ENCODE data around the gene SASS6. TPM values are rescaled to one million over a fixed set of nuclear protein-coding genes. Genes with fewer than 3 reads are reported as not detected.
A peak's percentile ranks its signal among the peaks of the same experiment; 100 is the strongest.

Gene SASS6
- total RNA-seq (2021; fragmentation: NEBNext Ultra II Directional; extraction: Animal tissue kit (Norgen Biotek cat#: 25700)): 1 to 10 TPM; 2.8 to 4.8 (median 4.2) TPM
- long read RNA-seq, partial matches to known transcripts: 5 of 8 reads
- long read RNA-seq, other reads (novel, unspliced or antisense): 2 of 8 reads

DNA sequence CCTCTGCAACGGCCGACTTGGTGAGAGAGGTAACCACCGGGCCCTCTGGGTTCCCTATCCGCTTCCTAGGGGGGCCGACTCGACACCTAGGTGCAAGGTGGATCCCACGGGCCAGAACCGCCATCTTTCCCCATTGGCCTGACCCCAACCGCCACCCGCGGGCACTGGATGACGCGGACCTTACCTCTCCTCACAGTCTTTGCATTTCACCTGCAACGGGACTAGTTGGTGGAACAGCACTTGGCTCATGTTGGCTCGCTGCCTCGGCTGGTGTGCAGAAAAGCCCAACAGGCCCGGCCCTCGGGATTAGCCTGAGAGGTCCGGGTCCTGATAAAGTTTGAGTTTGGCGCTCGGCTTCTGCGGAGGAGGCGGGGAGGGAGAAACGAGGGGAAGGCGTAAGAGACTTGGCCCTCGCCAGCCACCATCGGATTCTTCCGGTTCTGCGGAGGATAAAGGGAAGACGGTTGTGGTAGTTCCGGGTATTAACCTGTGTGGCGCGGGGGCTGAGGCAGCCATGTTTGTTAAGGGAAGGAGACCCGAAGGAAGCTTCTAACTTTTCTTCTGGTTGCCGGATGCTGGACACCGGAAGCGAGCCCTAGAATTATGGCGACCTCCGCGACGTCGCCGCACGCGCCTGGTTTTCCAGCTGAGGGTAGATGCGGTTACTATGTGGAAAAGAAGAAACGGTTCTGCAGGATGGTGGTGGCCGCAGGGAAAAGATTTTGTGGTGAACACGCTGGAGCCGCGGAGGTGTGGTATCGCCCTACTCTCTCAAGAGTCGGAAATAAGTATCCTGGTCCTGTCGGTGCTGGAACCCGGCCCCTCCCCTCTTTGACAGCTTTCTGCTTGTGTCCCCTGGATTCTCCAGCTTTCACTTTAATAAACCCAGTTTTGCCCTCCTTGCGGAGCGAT lies at the start of gene SASS6, which contains the start of gene TRMT13:
Gene SASS6 (minus strand): TSS at position 365 of the 912 bp plus-strand sequence. CDS start 116 bp downstream, at position 249.
Gene TRMT13 (plus strand): TSS at position 598 of the 912 bp plus-strand sequence. CDS start 6 bp downstream, at position 604.
- H3K36me3 Mint-ChIP-seq (ENCODE audit: low read depth): peaks cover 3% of the 10 kb centered on the region; the same call in 1 of the 2 replicates
- no peaks in the 10 kb centered on the region for H3K27me3 Mint-ChIP-seq (ENCODE audit: insufficient read depth)
- peak within 1 kb of the TSS; percentile 100 for H3K4me3 Mint-ChIP-seq
- no peaks in the 10 kb centered on the region for H3K9me3 Mint-ChIP-seq
- DNase-seq: peak; percentile 99
- peaks cover 40% of the 10 kb centered on the region for H3K4me1 Mint-ChIP-seq (ENCODE audit: low read depth)
- no peak for TF ChIP-seq CTCF (IDR thresholded peaks at IDR 0.05)
- H3K27ac Mint-ChIP-seq: peak within 1 kb of the TSS; percentile 96

DNA sequence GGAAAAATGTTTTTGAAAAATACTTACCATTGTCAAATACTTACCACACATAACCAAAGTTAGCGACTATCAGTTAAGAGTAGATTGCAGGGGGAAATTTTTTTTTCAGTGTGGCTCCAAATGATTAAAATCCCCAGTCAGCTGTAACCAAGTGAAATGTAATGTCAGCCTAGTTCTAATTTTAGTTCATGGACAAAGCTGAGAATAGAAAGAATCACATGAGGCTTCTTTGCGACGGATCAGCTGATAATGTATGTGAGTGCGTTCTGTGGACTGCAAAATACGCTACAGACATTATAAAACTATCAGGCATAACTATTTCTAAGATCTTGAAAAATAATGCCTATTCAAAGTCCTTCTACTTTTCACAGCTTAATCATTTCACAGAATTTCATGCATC lies 45.4 kb upstream of the SASS6 start, which contains the start of gene LRRC39:
Gene LRRC39 (minus strand): TSS at position 166 of the 400 bp plus-strand sequence. CDS start 9,740 bp downstream, outside the sequence.
- Mint-ChIP-seq H3K36me3 (ENCODE audit: low read depth) (no peaks in the 10 kb centered on the region), H3K27ac (no peak within 1 kb of the TSS), H3K27me3 (ENCODE audit: insufficient read depth) (no peaks in the 10 kb centered on the region), H3K9me3 (no peaks in the 10 kb centered on the region), H3K4me1 (ENCODE audit: low read depth) (no peaks in the 10 kb centered on the region), H3K4me3 (no peak within 1 kb of the TSS)
- no peak for DNase-seq
- TF ChIP-seq CTCF (IDR thresholded peaks at IDR 0.05): no peak

DNA sequence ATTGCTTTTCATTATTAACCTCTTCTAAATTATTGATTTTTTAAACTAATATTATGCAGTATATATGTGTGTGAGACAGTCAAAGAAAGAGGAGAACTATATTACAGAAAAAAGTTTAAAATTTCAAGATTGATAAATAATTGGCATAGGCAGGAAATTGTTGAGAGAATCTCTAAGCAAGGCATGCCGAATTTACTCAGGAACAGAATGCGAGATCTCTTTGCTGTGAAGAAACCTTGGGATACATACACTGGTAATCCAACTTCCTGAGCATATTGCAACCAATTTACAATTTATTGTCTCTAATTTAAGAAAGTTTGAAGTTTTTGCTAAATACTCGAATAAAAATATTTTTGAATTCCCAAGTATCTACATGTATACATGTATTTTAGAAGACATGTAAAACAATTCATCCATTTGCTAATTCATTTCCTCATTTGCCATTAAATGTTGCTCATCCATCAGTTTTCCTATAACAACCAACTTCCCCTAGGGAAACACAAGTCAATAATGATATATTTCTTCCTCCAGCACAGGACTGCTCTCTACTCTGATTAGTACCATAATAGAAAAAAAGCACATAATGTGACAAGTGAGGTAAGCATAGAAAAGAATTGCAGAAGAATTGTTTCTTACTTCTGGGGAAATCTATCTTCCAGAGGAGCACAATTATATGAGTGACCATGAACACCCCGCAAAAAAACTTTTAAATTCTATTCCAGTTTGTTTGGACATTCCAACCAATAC lies 44.7 kb upstream of the SASS6 start:
- Mint-ChIP-seq H3K36me3 (ENCODE audit: low read depth) (no peaks in the 10 kb centered on the region), H3K27ac (no peak overlapping the region), H3K4me1 (ENCODE audit: low read depth) (no peaks in the 10 kb centered on the region), H3K9me3 (no peaks in the 10 kb centered on the region), H3K4me3 (no peak overlapping the region), H3K27me3 (ENCODE audit: insufficient read depth) (no peaks in the 10 kb centered on the region)
- no peak for DNase-seq
- TF ChIP-seq CTCF (IDR thresholded peaks at IDR 0.05): no peak

- H3K4me1 Mint-ChIP-seq (ENCODE audit: low read depth): no peaks in the 10 kb centered on the region
- H3K9me3 Mint-ChIP-seq: no peaks in the 10 kb centered on the region
- no peaks in the 10 kb centered on the region for H3K36me3 Mint-ChIP-seq (ENCODE audit: low read depth)
- TF ChIP-seq CTCF (IDR thresholded peaks at IDR 0.05): no peak
- H3K4me3 Mint-ChIP-seq: no peak overlapping the region
- H3K27me3 Mint-ChIP-seq (ENCODE audit: insufficient read depth): no peaks in the 10 kb centered on the region; the same call in 1 of the 2 replicates
- H3K27ac Mint-ChIP-seq: no peak overlapping the region
- DNase-seq: no peak
Observed at GRCh38 chr1:100168051-100168450, 35.3 kb upstream of the SASS6 start.

- Mint-ChIP-seq H3K27me3 (ENCODE audit: insufficient read depth) (no peaks in the 10 kb centered on the region; the same call in 1 of the 2 replicates), H3K36me3 (ENCODE audit: low read depth) (no peaks in the 10 kb centered on the region), H3K4me1 (ENCODE audit: low read depth) (no peaks in the 10 kb centered on the region), H3K9me3 (no peaks in the 10 kb centered on the region), H3K27ac (no peak overlapping the region), H3K4me3 (no peak overlapping the region)
- no peak for DNase-seq
- TF ChIP-seq CTCF (IDR thresholded peaks at IDR 0.05): no peak
Observed at GRCh38 chr1:100164702-100165101, 32.0 kb upstream of the SASS6 start.
